Measurements from ENCODE around the gene RASAL2. TPM values are rescaled to one million over a fixed set of nuclear protein-coding genes. Genes with fewer than 3 reads are reported as not detected.
A peak's percentile ranks its signal among the peaks of the same experiment; 100 is the strongest.
"Not testable (repeated sequence)": the region's sequence is repeated elsewhere in the genome, so short reads cannot be mapped to it uniquely, and the experiment has no call there.

RASAL2 gene
- total RNA-seq, 1 donor from 2014 or later = 26.8 TPM

DNA sequence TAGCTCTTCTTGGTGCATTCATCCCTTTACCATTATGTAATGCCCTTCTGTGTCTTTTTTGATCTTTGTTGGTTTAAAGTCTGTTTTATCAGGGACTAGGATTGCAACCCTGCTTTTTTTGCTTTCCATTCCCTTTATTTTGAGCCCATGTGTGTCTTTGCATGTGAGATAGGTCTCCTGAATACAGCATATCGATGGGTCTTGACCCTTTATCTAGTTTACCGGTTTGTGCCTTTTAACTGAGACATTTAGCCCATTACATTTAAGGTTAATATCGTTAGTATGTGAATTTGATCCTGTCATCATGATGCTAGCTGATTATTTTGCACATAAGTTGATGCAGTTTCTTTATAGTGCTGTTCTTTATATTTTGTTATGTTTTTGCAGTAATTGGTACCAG is 154.4 kb downstream of the RASAL2 start:
- DNase-seq; ATAC-seq (ENCODE audit: poor library complexity); intact Hi-C loops (cut with DNase I): not testable (repeated sequence)

DNA sequence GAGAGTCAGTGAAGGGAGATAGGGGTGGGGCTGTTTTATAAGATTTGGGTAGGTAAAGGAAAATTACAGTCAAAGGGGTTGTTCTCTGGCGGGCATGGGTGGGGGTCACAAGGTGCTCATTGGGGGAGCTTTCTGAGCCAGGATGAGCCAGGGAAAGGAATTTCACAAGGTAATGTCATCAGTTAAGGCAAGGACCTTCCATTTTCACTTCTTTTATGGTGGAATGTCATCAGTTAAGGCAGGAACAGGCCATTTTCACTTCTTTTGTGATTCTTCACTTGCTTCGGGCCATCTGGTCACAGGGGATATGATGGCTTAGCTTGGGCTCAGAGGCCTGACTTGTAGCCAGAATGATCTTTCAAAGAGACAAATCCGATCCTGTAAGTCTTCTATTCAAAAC is 159.7 kb downstream of the RASAL2 start:
- ATAC-seq (ENCODE audit: poor library complexity); intact Hi-C loops (cut with DNase I); DNase-seq: not testable (repeated sequence)

DNA sequence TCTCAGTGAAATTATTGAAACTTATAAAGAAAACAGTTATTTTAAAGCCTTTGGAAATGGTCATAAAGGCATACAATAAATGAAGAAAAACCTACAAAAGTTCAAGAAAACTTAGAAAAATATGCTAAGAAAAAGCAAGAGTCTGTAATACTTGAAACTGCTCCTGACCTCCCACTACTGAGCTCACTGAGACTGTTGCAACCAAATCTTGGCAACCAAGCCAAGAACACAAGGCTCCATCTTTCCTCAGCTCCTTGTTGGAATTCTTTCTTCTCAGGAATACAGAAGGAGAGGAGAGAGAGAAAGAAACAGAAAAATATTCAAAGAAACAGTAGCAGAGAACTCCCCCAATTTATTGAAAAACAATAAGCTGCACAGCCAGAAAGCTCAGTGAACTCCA is 160.5 kb downstream of the RASAL2 start:
- no peak for DNase-seq
- intact Hi-C loops (cut with DNase I) = no loop called here
- ATAC-seq (ENCODE audit: poor library complexity) = no peak

DNA sequence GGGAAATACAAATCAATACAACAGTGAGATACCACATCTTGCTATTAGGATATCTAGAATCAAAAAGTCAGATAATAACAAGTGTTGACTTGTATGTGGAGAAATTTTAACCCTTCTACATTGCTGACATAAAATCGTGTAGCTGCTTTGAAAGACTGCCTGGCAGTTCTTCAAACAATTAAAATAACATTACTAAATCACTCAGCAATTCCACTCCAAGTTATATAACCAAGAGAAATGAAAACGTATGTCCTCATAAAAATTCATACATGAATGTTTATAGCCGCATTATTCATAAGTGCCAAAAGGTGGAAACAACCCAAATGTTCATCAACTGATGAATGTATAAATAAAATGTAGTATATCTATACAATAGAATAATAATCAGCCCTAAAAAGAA is 164.6 kb downstream of the RASAL2 start:
- ATAC-seq (ENCODE audit: poor library complexity) (no peak), DNase-seq (no peak)
- intact Hi-C loops (cut with DNase I) = no loop called here

DNA sequence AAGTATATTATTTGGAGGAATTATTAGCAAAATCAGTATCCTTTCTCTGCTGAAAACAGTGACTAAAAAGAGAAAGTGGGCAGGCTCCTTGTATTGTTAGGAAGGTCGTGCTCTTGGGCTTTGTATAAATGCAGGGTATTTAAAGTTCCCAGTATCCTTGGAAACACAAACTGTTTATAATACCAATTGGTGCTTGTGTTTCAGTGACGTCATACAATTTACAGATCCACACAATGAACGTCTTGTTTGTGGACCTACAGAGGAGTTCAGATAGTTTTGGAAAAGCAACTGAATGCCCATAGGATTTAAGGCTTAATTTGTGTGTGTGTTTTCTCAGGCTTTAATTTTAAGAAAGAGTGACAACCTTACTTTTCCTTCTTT is 168.2 kb downstream of the RASAL2 start:
- no peak for DNase-seq
- no peak for ATAC-seq (ENCODE audit: poor library complexity)
- intact Hi-C loops (cut with DNase I) = no loop called here

DNA sequence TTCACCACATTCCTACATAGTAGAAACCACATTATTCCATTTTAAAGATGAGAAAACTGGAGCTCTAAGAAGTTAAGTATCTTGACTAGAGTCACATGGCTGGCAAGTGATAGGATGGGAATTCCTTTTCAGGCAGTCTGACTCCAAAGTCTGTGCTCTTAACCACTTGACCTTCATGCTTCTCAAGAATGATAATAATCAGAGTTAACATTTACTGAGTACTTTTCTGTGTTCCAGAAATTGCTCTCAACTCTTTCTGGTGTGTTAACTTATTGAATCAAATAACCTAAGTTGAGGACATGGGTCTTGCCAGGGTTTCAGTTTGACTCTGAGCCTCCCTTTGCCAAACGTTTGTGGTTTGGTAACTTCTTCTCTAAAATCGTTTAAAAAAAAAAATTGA is 169.4 kb downstream of the RASAL2 start:
- intact Hi-C loops (cut with DNase I) = no loop called here
- ATAC-seq (ENCODE audit: poor library complexity) (no peak), DNase-seq (no peak)

- intact Hi-C loops (cut with DNase I) = no loop called here
- ATAC-seq (ENCODE audit: poor library complexity) = no peak
- no peak for DNase-seq
These were observed 172.2 kb downstream of the RASAL2 start for GRCh38 chr1:178266113-178266512.

GRCh38 chr1:178266619-178267066 is 172.7 kb downstream of the RASAL2 start:
- DNase-seq (no peak), ATAC-seq (ENCODE audit: poor library complexity) (no peak)
- intact Hi-C loops (cut with DNase I) = no loop called here

GRCh38 chr1:178267646-178268094 is 173.8 kb downstream of the RASAL2 start:
- intact Hi-C loops (cut with DNase I) = no loop called here
- no peak for DNase-seq
- no peak for ATAC-seq (ENCODE audit: poor library complexity)

- DNase-seq (no peak), ATAC-seq (ENCODE audit: poor library complexity) (no peak)
- intact Hi-C loops (cut with DNase I) = no loop called here
These were observed 177.6 kb downstream of the RASAL2 start for GRCh38 chr1:178271471-178271870.

DNA sequence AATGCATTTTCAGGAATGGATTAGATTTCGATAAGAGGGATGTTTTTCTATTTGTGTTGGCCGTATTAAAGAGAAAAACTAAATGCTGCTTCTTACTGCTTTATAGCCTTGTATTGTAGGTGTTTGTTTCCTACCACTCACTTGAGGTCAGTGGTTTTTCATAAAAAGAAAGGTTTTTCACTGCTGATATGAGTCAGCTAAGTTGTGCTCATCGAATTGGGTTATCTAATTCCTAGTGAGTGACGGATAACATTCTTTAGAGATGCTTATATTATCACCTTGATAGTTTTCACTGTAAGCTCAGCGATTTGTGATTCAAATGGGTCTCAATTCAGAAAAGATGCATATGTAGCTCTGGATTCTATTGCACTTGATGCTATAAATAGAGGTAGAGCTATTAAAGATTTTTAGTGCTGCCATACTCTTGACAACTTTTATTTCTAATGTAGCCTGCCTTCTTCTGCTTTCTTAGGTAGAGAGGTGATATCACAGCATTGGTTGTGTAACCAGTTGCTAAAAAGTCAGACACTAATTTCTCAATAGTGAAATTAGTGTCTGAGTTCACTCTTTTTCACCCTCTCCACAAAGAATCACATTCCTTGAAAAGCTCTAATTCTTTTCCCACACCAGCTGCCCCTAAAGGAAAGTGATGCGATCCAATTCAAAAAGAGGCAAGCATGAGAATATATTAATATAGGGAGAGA is 180.0 kb downstream of the RASAL2 start:
- ATAC-seq (ENCODE audit: poor library complexity) (no peak), DNase-seq (no peak)
- intact Hi-C loops (cut with DNase I) = no loop called here

GRCh38 chr1:178275049-178275448 is 181.1 kb downstream of the RASAL2 start:
- DNase-seq (no peak), ATAC-seq (ENCODE audit: poor library complexity) (no peak)
- intact Hi-C loops (cut with DNase I) = no loop called here

GRCh38 chr1:178275553-178275952 is 181.6 kb downstream of the RASAL2 start:
- intact Hi-C loops (cut with DNase I) = no loop called here
- DNase-seq (no peak), ATAC-seq (ENCODE audit: poor library complexity) (no peak)

- DNase-seq (no peak), ATAC-seq (ENCODE audit: poor library complexity) (peak; percentile 22)
- intact Hi-C loops (cut with DNase I) = no loop called here
These were observed 184.1 kb downstream of the RASAL2 start for GRCh38 chr1:178277793-178278530.

DNA sequence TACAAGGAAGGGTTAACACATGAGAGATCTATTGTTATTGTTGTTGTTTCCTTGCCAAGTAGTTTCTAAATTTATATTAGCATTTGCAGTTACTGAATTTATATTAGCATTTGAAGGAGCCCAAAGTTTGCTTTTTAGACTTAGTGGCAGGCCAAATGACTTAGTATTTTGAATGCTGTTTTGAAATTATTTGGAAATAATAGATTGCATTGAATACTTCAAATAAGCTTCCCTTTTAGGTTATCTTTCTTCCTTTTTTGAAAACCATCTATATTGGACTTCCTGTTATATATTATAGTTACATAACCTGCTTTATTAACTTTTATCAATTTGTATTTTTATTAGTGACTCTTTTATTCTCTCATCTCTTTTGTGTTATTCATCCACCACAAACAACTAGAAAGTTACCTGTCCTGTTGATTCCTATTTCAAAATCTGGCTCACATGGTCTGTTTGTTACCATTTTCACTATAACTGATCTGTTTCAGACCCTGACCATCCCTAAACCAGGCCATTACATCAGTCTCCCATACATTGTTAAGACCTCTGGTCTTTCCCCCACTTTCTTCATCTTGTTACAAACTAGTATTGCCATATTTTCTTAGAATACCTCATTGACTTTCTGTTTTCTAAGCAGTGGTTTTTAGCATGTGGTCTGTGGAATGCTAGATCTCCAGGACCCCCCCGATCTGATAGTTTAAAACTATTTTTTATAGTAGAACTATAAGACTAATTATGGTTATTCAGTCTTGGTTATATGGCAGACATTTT is 185.2 kb downstream of the RASAL2 start:
- DNase-seq (no peak), ATAC-seq (ENCODE audit: poor library complexity) (no peak)
- intact Hi-C loops (cut with DNase I) = no loop called here

DNA sequence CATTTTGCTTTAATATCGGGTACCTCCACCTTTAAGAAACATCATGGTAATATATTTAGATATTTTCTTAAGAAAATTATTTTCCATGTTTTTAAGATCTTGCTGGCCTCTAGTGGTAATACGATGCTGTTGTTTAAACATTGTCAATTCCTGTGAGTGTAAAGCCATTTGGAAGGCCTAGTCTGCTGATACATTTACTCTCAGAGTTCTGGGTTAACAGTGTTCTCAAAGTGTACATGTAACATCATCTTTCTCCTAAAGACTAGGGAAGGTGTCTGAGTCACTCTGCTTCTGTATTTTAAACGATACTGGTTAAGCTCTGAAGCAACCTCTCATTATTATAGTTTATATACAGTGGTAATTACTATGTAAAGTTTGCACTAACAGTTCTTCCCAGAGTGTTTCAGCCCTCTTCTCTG is 189.1 kb downstream of the RASAL2 start:
- DNase-seq = no peak
- intact Hi-C loops (cut with DNase I) = loop anchor here (10.0 kb wide), 1 partner anchor 248 kb away; no protein-coding TSS in a partner anchor
- ATAC-seq (ENCODE audit: poor library complexity) = peak; percentile 33

DNA sequence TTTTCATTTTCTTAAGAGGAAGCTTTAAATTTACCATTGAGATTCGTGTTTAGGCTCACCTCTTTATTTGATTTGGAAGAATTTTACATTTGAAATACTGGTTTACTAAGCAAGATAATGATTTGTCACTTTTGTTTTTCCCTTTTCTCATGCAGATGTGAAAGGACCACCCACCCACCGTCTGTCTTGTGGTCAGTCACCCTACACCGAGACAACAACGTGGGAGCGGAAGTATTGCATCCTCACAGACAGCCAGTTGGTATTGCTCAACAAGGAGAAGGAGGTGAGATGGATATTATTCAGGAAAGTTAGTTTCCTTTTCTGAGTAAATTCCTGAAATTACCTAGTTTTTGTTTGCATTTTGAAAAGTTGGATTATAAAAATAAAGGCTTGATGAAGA is 189.5 kb downstream of the RASAL2 start:
- DNase-seq = no peak
- no peak for ATAC-seq (ENCODE audit: poor library complexity)
- intact Hi-C loops (cut with DNase I) = loop anchor here (10.0 kb wide), 1 partner anchor 249 kb away; no protein-coding TSS in a partner anchor

- ATAC-seq (ENCODE audit: poor library complexity) (no peak), DNase-seq (no peak)
- intact Hi-C loops (cut with DNase I) = loop anchor here (10.0 kb wide), 1 partner anchor 249 kb away; no protein-coding TSS in a partner anchor
These were observed 190.2 kb downstream of the RASAL2 start for GRCh38 chr1:178284058-178284457.

DNA sequence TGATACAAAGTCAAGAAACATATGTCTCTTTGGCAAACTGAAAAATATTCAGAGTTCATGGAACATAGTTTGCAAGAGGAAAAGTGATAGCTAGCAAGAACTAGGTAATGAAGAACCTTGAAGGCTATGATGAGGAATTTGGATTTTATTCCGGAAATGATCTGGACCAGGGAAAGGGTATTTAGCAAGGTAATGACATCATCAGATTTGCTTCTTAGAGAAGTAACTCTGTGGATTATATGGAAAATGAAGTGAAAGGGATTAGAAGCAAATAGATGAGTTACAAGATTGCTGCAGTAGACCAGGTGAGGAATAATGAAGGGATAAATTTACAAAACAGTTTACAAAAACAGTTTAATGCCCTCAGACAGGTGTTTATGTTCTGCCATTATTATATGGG is 197.3 kb downstream of the RASAL2 start:
- ATAC-seq (ENCODE audit: poor library complexity) = no peak
- no peak for DNase-seq
- intact Hi-C loops (cut with DNase I) = no loop called here
